Cardiac fibroblast (primary cell): ENCODE data around the gene KCNN2.

Source experiments
- DNase-seq, 2 donors: peaks; one replicate each; pipeline versions ENCODE4 v3.0.0 to v3.0.0-alpha.2; 2010; ENCODE audit warnings: low read depth in 2 of 2
- H3K4me3 ChIP-seq, 2 donors: replicated peaks in 1 of 2; 1 replicate in 1 of 2; 2 replicates in 1 of 2; pipeline ENCODE4 v1.5.1; 2011; ENCODE audit warnings: low read depth in 2 of 2, low read length in 2 of 2, mild to moderate bottlenecking in 2 of 2, moderate library complexity in 1 of 2
- TF ChIP-seq, protein P1 (sequence below): IDR thresholded peaks from one replicate; pipeline ENCODE4 v1.5.1; 2011; ENCODE audit warnings: low read depth, mild to moderate bottlenecking, low read length, inconsistent platforms

Gene KCNN2

DNA sequence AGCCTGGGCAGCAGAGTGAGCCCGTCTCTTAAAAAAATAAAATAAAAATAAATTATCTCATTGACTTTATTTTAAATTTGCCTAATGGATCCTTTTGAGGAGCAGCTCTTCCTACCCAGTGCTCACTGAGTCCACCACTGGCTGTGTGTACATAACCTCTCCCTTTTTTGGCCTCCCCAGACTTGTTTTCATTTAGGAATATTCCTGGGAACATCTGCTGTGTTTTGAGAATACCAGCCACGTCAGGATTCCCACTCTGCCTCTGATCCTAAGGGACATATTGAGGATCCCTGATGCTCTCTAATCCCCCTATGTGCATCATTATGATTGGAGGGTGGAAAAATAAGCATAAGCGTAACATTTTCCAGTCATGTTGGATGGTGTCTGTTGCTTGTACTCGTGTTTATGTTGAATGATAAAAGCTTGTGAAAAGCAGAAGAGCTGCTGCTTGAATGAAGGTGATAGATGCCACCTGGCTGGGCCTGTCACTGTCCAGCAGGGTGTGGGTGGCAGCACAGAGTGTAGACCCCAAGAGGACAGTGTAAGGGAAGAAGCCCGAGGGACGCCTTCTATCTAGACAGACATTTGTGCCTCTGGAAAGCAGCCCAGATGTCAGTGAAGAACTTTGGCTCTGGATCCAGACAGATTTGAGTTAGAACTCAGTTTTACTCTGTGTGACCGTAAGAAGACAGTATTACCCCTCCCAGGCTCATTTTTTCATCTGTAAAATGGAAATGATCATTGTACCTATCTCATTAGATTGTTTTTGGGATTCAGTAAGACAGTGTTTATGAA, 15.4 kb downstream of the KCNN2 start:
- H3K4me3 ChIP-seq, result no peak overlapping the region
- no peak for DNase-seq
- TF ChIP-seq, protein P1, sequence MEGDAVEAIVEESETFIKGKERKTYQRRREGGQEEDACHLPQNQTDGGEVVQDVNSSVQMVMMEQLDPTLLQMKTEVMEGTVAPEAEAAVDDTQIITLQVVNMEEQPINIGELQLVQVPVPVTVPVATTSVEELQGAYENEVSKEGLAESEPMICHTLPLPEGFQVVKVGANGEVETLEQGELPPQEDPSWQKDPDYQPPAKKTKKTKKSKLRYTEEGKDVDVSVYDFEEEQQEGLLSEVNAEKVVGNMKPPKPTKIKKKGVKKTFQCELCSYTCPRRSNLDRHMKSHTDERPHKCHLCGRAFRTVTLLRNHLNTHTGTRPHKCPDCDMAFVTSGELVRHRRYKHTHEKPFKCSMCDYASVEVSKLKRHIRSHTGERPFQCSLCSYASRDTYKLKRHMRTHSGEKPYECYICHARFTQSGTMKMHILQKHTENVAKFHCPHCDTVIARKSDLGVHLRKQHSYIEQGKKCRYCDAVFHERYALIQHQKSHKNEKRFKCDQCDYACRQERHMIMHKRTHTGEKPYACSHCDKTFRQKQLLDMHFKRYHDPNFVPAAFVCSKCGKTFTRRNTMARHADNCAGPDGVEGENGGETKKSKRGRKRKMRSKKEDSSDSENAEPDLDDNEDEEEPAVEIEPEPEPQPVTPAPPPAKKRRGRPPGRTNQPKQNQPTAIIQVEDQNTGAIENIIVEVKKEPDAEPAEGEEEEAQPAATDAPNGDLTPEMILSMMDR, result no peak

DNA sequence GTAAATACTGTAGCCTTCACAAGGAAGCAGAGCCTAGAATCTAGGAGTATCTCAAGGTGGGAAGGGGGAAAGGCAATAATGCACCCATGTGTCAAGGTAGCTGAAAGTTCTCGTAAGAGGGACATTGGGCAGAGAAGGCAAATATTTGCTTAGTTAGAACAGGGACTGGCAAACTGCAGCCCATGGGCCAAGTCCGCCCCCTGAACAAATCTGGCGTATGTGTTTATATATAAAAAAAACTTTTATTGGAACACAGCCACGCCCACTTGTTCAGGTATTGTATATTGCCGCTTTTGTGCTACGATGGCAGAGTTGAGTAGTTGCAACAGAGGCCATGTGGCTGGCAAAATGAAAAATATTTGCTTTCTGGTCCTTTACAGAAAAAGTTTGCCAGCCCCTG, 16.1 kb downstream of the KCNN2 start:
- DNase-seq, result no peak
- TF ChIP-seq, protein P1, result no peak
- H3K4me3 ChIP-seq, result no peak overlapping the region

DNA sequence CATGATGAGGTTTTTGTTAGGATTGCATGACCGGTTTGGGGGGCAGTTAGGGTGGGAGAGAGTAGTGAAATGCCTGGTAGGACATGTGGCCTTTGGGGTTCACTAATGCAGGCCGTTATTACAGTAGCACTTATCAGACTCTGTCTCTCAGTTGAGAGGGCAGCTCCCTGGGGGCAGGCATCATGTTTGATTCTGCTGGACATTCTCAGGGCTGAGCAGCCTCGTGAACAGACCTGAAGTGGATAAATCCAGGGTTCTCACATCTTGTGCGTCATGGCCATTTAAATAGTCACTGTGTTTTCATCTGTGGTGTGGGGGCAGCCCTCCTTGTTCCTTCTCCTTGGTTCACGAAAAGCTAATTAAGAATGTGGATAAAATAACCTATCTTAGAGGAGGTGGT, 18.9 kb downstream of the KCNN2 start:
- TF ChIP-seq, protein P1, result no peak

DNA sequence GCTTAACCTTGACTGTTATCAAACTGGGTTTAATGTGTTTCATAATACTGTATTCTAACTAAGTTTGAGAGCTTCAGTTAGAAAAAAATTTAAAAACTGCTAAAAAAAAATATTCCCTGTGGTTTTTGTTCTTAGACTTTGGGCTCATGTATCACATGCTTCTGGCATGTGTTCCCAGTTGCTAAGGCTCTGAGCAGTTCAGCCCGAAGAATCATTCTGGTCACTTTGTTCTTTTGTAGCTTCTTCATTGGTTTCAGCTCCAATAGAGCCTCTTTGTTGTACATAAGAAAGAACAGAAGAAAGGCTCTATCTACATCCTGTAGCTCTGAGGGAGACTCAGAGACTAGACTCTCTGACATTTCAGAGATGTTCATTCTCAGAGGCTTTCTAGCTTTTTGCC, 25.6 kb downstream of the KCNN2 start:
- DNase-seq, result no peak
- TF ChIP-seq, protein P1, result no peak
- no peak overlapping the region for H3K4me3 ChIP-seq

More for the DNA sequence above, 18.9 kb downstream of the KCNN2 start:
- H3K4me3 ChIP-seq, result no peak overlapping the region
- DNase-seq, result no peak

DNA sequence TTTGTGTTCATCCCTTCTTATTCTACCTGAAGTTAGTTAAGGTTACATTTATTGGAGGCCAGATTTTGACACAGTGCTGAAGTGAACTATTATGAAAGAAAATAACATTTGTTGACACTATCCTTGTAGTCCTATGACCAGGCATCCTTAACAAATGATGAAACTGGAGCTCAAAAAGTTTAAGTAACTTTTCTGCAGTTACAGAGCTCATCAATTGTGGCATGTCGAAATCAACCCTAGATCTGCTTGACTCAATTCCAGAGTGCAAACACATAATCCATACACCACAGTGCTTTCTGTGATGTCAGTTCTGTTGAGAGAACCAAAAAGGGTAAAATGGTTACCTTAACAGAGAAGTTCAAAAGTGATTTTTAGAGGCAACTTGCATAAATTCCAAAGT, 28.6 kb downstream of the KCNN2 start:
- TF ChIP-seq, protein P1, result no peak
- H3K4me3 ChIP-seq, result no peak overlapping the region
- no peak for DNase-seq

DNA sequence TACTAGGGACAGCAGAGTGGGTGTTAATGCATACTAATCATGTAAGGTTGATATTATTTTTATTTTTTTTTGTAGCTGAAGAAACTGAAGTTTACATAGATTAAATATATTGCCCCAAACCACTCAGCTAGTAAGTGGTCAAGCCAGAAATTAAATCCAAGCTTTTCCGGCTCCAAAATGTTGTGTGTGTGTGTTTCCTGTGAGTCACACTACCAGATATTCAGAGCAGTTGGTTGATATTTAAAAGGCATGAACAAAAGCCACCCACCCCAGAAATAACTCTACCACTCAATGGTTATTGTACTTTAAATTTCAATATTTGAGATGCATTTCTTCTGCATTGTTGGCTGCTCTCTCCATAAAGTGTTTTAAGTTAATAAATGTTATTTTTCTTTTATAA, 29.5 kb downstream of the KCNN2 start:
- H3K4me3 ChIP-seq, result no peak overlapping the region
- TF ChIP-seq, protein P1, result no peak
- peak in 1 of 2 donors; percentile 11 for DNase-seq

DNA sequence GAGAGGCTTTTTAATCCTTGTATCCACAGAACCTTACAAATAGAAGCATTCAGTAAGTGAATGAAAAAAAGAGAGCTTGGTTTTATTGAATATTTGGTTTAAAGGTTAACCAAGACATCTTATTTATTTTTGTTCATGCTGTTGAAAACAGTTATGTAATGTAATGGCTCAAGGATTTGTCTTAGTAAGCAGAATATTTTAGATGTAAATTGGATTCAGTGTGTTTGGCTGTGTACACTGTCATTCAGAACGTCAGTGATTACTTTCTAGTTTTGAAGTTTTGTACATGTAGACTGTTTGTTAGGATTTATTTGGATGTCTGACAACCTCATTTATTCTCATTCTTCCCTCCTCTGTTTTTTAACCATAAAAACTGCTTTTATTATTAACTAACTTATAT, 31.3 kb downstream of the KCNN2 start:
- DNase-seq, result no peak
- TF ChIP-seq, protein P1, result no peak
- H3K4me3 ChIP-seq, result no peak overlapping the region
